ENCODE data around the gene AURKAIP1. TPM values are rescaled to one million over a fixed set of nuclear protein-coding genes. Genes with fewer than 3 reads are reported as not detected.

The AURKAIP1 gene
- total and polyA plus RNA-seq, 2 of the 13 experiments (the other 11 are each of a cell fraction or from before 2014, with no cell fraction given) = 69.5 to 175 TPM

DNA sequence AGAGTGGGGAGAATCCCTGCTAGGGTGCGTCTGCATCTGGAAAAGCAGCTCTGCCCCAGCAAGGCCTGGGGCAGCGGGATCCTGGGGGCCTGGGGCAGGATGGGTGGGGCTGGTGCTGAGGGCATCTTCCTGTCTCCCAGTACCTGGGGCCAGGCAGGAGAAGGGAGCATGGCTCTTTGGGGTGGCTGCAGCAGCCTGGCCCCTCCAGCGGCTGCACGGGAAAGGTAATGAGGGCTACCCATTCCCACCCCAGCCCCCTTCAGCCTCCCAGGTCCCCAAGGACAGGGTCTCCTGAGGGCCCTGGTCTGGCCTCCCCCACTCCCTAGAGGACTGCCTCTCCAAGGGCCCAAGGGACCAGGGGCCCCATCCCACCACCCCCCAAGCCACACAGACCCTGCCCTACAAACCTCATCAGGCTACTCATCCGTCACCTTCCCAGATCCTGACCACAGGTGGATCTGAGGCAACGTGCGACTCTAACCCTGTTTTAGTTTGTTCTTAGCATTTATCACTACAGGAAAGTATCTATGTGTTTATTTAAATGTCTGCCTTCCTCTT is 47.0 kb upstream of the AURKAIP1 start:
- no peak for DNase-seq (ENCODE audit: low spot score)
- TF ChIP-seq DNMT3B (CRISPR knock-in tag; conservative IDR thresholded peaks at IDR 0.05) (no peak), HDAC2 (CRISPR knock-in tag; IDR thresholded peaks at IDR 0.05) (no peak), ZNF17 (CRISPR knock-in tag; IDR thresholded peaks at IDR 0.05) (no peak), E2F5 (CRISPR knock-in tag; conservative IDR thresholded peaks at IDR 0.05) (no peak), ZBTB38 (CRISPR knock-in tag; IDR thresholded peaks at IDR 0.05) (peak; percentile 47; the same call in 1 of the 2 replicates)
- TF ChIP-seq, protein P1, sequence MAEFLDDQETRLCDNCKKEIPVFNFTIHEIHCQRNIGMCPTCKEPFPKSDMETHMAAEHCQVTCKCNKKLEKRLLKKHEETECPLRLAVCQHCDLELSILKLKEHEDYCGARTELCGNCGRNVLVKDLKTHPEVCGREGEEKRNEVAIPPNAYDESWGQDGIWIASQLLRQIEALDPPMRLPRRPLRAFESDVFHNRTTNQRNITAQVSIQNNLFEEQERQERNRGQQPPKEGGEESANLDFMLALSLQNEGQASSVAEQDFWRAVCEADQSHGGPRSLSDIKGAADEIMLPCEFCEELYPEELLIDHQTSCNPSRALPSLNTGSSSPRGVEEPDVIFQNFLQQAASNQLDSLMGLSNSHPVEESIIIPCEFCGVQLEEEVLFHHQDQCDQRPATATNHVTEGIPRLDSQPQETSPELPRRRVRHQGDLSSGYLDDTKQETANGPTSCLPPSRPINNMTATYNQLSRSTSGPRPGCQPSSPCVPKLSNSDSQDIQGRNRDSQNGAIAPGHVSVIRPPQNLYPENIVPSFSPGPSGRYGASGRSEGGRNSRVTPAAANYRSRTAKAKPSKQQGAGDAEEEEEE (CRISPR knock-in tag; IDR thresholded peaks at IDR 0.05; ENCODE audit: borderline replicate concordance) = no peak
- no peaks in the 10 kb centered on the region for H4K20me1 ChIP-seq (ENCODE audit: insufficient read depth, low read length)
- WGBS (ENCODE audit: low lambda C conversion rate) = 68% methylated on average over 3 of the region's 7 CpGs
- H3K27me3 ChIP-seq (ENCODE audit: control insufficient read depth in 1 of 2, insufficient read depth in 2 of 2, low read length in 2 of 2) = no peaks in the 10 kb centered on the region; a peak in 1 of 5 replicates
- in situ Hi-C loops (cut with HindIII; ENCODE audit: extremely low pct_ligation_motif_present, low pct_unique_long_range_greater_than_20kb) (no loop called here), intact Hi-C loops (cut with micrococcal nuclease; ENCODE audit: unreplicated experiment) (no loop called here)
- ChIA-PET CTCF (ENCODE audit: low intra/inter-chr PET ratio, low total read pairs) (no interaction called here), POLR2A (interaction anchor here (0.8 to 3.5 kb wide), 6 partner anchors 10 to 89 kb away, joined by 3 to 126 read pairs (median 26); partner anchors contain the start of genes ATAD3A, AURKAIP1, MRPL20 and VWA1)
- H3K4me2 ChIP-seq (ENCODE audit: low read depth, low read length) = peak overlapping the region; percentile 97; the same call in 1 of the 2 replicates
- no peak for ATAC-seq
- no peak for FAIRE-seq
- peak overlapping the region; percentile 13 for H3K27ac ChIP-seq (ENCODE audit: extremely low read length, insufficient read depth, low read length)
- H3K9ac ChIP-seq (ENCODE audit: insufficient read depth, low read depth, low read length) = peak overlapping the region; percentile 79; the same call in 1 of the 2 replicates
- H3K79me2 ChIP-seq (ENCODE audit: insufficient read depth, low read length) = peaks cover 12% of the 10 kb centered on the region
- H3K4me1 ChIP-seq (ENCODE audit: insufficient read depth, low read length) = peaks cover 65% of the 10 kb centered on the region
- H3K9me3 ChIP-seq (ENCODE audit: low read length) = no peaks in the 10 kb centered on the region
- no TSS peak for BruUV-seq (replicated peaks)
- H3K36me3 ChIP-seq (replicated peaks in 1 of 2; ENCODE audit: control insufficient read depth in 1 of 2, insufficient read depth in 2 of 2, low read length in 2 of 2) = no peaks in the 10 kb centered on the region
- H2AFZ ChIP-seq (ENCODE audit: low read length) = no peak overlapping the region
- peak overlapping the region in 1 of 3 experiments; percentile 70; a peak in 3 of 6 replicates for H3K4me3 ChIP-seq (replicated peaks in 1 of 3; ENCODE audit: insufficient read depth in 1 of 3, low read depth in 2 of 3, low read length in 3 of 3)
